K562 (cell line): ENCODE data around the gene TRIM38. TPM values are rescaled to one million over a fixed set of nuclear protein-coding genes. Genes with fewer than 3 reads are reported as not detected.
A peak's percentile ranks its signal among the peaks of the same experiment; 100 is the strongest.

Experiments used
- BDP1 ChIP-seq: IDR thresholded peaks from 3 replicates; pipeline ENCODE4 v1.6.1; 2011; ENCODE audit not compliant: insufficient read length, insufficient read depth
- CBX8 ChIP-seq: fragments of 200-600 bp; sonication (generic); IDR thresholded peaks from 2 replicates; pipeline ENCODE4 v1.6.1; 2012; ENCODE audit warnings: borderline replicate concordance, mixed run types, low read depth, mild to moderate bottlenecking, moderate library complexity, mixed read lengths, low read length, control low read depth, inconsistent platforms; ENCODE audit not compliant: poor library complexity, severe bottlenecking; ENCODE audit errors: extremely low read depth
- CHD4 ChIP-seq: fragments of 200-600 bp; sonication (generic); IDR thresholded peaks from 3 replicates; pipeline ENCODE4 v1.6.1; 2012; ENCODE audit warnings: low read depth, mild to moderate bottlenecking, mixed read lengths, low read length, inconsistent platforms; ENCODE audit not compliant: insufficient read depth, insufficient replicate concordance, poor library complexity, severe bottlenecking
- DIDO1 ChIP-seq: fragments of 450-650 bp; IDR thresholded peaks from 2 replicates; pipeline ENCODE4 v1.6.1; 2016; ENCODE audit warnings: low read depth, missing biosample characterization, missing genetic modification characterization
- HDGF ChIP-seq: fragments of 450-650 bp; IDR thresholded peaks from 2 replicates; pipeline ENCODE4 v1.6.1; 2016
- MGA ChIP-seq: fragments of 450-650 bp; IDR thresholded peaks from 2 replicates; pipeline ENCODE4 v1.6.1; 2016; ENCODE audit warnings: mild to moderate bottlenecking, moderate library complexity
- SMAD4 ChIP-seq: fragments of 250-450 bp; sonication (Bioruptor Pico); conservative IDR thresholded peaks from 2 replicates; pipeline ENCODE4 v1.8.0; 2021; ENCODE audit warnings: inconsistent platforms, mild to moderate bottlenecking, moderate library complexity
- TBP ChIP-seq: optimal IDR thresholded peaks from 2 replicates; pipeline ENCODE3; 2011; ENCODE audit warnings: low read depth, low read length, improper control_type of control experiment
- THAP7 ChIP-seq: fragments of 250-450 bp; sonication (Bioruptor Pico); IDR thresholded peaks from 2 replicates; pipeline ENCODE4 v1.5.0; 2021
- USF1 ChIP-seq: sonication (generic); formaldehyde crosslinking; IDR thresholded peaks from 2 replicates; pipeline ENCODE4 v1.9.0; 2022; ENCODE audit warnings: mild to moderate bottlenecking, missing genetic modification reagents
- ZBTB34 ChIP-seq: fragments of 250-450 bp; sonication (Bioruptor Pico); IDR thresholded peaks from 2 replicates; pipeline ENCODE4 v1.8.0; 2021; ENCODE audit warnings: mild to moderate bottlenecking, moderate library complexity
- polyA plus RNA-seq, 8 experiments: library from polyadenylated mRNA; depleted of rRNA in 4 of 8; stranded (reverse) in 5 of 8; unstranded in 3 of 8; fragments of >200 nt; fragmentation: Nextera tagmentation in 2 of 8; fragmentation: Illumina TruSeq in 1 of 8; extraction: Ambion mirVana in 2 of 8; extraction: Trizol in 1 of 8; gene quantifications; 2 replicates each; pipeline versions ENCODE4 v1.2.1 to v1.2.3, GENCODE V29; 2011 to 2014; ENCODE audit warnings: inconsistent platforms in 1 of 8, missing spikeins in 1 of 8
- total RNA-seq, 7 experiments: library from RNA; depleted of rRNA in 6 of 7; stranded (reverse); fragments of >200 nt in 6 of 7; fragmentation: Illumina TruSeq in 2 of 7; extraction: Trizol in 2 of 7; gene quantifications; 2 replicates each; pipeline versions ENCODE4 v1.2.1 to v1.2.3, GENCODE V29; 2011 to 2021; ENCODE audit warnings: low replicate concordance in 1 of 7

Gene TRIM38
- total and polyA plus RNA-seq, 9 of the 15 experiments (the other 6 are each of a cell fraction or from before 2014, with no cell fraction given), result 1.7 to 6.7 (median 6.3) TPM

GRCh38 chr6:25962149-25963127 lies at the start of gene TRIM38 (continued):
- TF ChIP-seq MGA (no peak), CBX8 (no peak), BDP1 (no peak), USF1 (CRISPR knock-in tag) (no peak; the same call in 1 of the 2 replicates), ZBTB34 (CRISPR knock-in tag) (no peak), TBP (peak; percentile 64), DIDO1 (tag) (no peak), SMAD4 (CRISPR knock-in tag) (no peak), THAP7 (CRISPR knock-in tag) (no peak), HDGF (no peak), CHD4 (no peak)
